Activated CD4-positive, alpha-beta T cell treated with anti-CD3 and anti-CD28 coated beads, Interleukin-2, amount 10 ng/mL, durations not matched to agents 7 days and 5 days (primary cell): ENCODE measurements around the gene SUPT7L. TPM values are rescaled to one million over a fixed set of nuclear protein-coding genes. Genes with fewer than 3 reads are reported as not detected.
"Not testable (repeated sequence)": the region's sequence is repeated elsewhere in the genome, so short reads cannot be mapped to it uniquely, and the experiment has no call there.

Experiments used
- CTCF ChIA-PET: fragments of 350-600 bp; sonication (Branson Sonifier 250); formaldehyde crosslinking; loops from one replicate; lab custom pipeline; 2021; ENCODE audit warnings: antibody characterized with exemption; lab: Charles Lee
- POLR2A ChIA-PET: fragments of 350-600 bp; sonication (Branson Sonifier 250); formaldehyde crosslinking; loops from one replicate; lab custom pipeline; 2021; ENCODE audit warnings: antibody characterized with exemption; lab: Charles Lee
- DNase-seq: peaks from one replicate; pipeline ENCODE4 v3.0.0-alpha.2; 2020
- H3K27ac Mint-ChIP-seq: one replicate; pipeline ENCODE4 v1.8.0; 2021; ENCODE audit warnings: mild to moderate bottlenecking, moderate library complexity, mixed read lengths
- H3K27me3 Mint-ChIP-seq: one replicate; pipeline ENCODE4 v1.8.0; 2021; ENCODE audit warnings: mixed read lengths
- H3K36me3 Mint-ChIP-seq: one replicate; pipeline ENCODE4 v1.8.0; 2021; ENCODE audit warnings: low read depth, mixed read lengths
- H3K4me1 Mint-ChIP-seq: one replicate; pipeline ENCODE4 v1.8.0; 2021; ENCODE audit warnings: mixed read lengths
- H3K4me3 Mint-ChIP-seq: one replicate; pipeline ENCODE4 v1.8.0; 2021; ENCODE audit warnings: mild to moderate bottlenecking, moderate library complexity, mixed read lengths
- H3K9me3 Mint-ChIP-seq: one replicate; pipeline ENCODE4 v1.8.0; 2021; ENCODE audit warnings: mixed read lengths
- total RNA-seq, 2 experiments: library from RNA; stranded (reverse); gene quantifications; one replicate each; pipeline ENCODE4 v1.2.3, GENCODE V29; 2021

Gene SUPT7L
- total RNA-seq, 2 experiments from 2014 or later, result 34.5 to 36.2 TPM

DNA sequence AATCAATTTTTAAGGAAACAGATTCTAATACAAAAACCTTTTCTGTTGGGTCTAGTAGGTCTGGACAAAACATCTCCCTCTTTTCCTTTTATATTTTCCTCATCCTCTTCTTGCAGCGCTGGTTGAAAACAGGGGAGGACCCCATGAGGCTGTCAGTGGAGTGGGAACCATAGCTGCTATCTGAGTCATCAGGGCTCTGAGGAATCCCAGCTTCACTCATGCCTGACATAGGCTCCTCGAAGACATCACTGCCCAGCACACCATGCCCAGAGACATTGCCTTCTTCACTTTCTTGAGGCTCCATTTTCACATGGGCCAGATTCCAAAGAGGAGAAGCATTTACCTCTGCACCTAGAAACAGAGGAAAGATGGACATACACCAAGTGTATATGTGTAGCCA lies 10.0 kb downstream of the SUPT7L start:
- Mint-ChIP-seq H3K9me3 (no peaks in the 10 kb centered on the region), H3K27me3 (no peaks in the 10 kb centered on the region), H3K27ac (no peak overlapping the region), H3K4me3 (no peak overlapping the region), H3K36me3 (peaks cover 48% of the 10 kb centered on the region), H3K4me1 (peaks cover 2% of the 10 kb centered on the region)
- POLR2A ChIA-PET, result no interaction called here
- CTCF ChIA-PET, result interaction anchor here (1.1 to 3.1 kb wide), 2 partner anchors 13 to 20 kb away, joined by 3 to 9 read pairs; no protein-coding TSS in a partner anchor
- no peak for DNase-seq

DNA sequence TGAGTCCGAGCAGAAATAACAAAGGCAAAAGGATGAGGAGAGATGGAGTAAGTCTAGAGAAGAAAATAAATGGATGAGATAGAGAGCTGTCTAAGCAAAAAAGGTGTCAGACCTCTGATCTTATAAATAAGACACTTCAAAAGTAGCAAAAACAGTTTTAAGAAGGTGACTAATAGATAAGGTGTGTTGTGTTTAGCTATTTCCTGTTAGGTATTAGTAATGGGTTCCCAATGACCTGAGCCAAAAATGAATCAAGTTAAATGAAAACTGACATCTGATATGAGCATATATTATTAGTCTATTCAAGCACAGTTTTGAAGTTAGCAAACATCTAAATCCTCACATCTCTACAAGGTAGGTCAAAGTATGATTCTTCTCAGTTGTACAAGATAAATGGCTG lies 10.6 kb downstream of the SUPT7L start:
- Mint-ChIP-seq H3K36me3 (peaks cover 54% of the 10 kb centered on the region), H3K4me3 (no peak overlapping the region), H3K4me1 (peaks cover 2% of the 10 kb centered on the region), H3K9me3 (no peaks in the 10 kb centered on the region), H3K27me3 (no peaks in the 10 kb centered on the region), H3K27ac (no peak overlapping the region)
- DNase-seq, result no peak
- ChIA-PET CTCF (no interaction called here), POLR2A (no interaction called here)

DNA sequence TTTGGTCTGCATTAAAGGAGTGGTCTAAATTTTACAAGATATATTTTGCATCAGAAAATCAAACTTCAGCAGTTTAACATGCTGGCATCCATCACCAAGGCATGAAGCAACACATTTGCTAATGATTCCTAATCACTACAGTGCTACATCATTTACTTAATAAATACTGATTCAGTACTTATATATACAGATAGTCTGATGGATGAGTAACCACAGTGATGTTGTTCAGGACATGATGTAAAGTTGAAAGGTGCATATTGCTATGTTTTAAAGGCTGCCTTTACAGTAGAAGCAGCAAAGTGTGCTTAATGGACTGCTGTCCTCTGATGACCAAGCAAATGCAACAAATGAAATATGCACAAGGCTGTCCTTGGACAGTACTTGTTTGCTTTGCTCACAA lies 11.1 kb downstream of the SUPT7L start:
- H3K36me3 Mint-ChIP-seq, result peaks cover 58% of the 10 kb centered on the region
- no peak overlapping the region for H3K27ac Mint-ChIP-seq
- H3K4me1 Mint-ChIP-seq, result peaks cover 2% of the 10 kb centered on the region
- DNase-seq, result no peak
- no peaks in the 10 kb centered on the region for H3K27me3 Mint-ChIP-seq
- CTCF ChIA-PET, result interaction anchor here (1.2 kb wide), 1 partner anchor 31 kb away, joined by 4 read pairs; no protein-coding TSS in a partner anchor
- H3K9me3 Mint-ChIP-seq, result no peaks in the 10 kb centered on the region
- H3K4me3 Mint-ChIP-seq, result no peak overlapping the region
- POLR2A ChIA-PET, result no interaction called here

DNA sequence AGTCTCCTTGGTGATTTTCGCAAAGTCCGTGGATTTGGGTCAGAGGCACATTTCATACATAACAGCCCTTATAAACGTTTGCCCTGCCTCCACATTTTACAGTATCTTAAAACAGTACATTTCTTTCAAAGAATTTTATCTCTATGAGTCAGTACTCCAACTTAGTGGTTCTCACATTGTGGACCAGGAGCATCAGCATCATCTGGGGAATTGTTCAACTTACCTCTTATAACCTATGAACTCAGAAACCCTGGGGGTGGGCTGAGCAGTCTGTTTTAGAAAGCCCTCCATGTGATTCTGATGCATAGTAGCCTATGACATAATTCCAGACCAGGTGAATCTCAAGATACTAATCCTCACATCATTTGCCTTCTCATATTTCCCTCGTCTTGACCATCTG lies 12.4 kb downstream of the SUPT7L start:
- H3K4me3 Mint-ChIP-seq, result no peak overlapping the region
- H3K27me3 Mint-ChIP-seq, result no peaks in the 10 kb centered on the region
- H3K4me1 Mint-ChIP-seq, result peaks cover 2% of the 10 kb centered on the region
- DNase-seq, result no peak
- peaks cover 58% of the 10 kb centered on the region for H3K36me3 Mint-ChIP-seq
- POLR2A ChIA-PET, result no interaction called here
- H3K9me3 Mint-ChIP-seq, result no peaks in the 10 kb centered on the region
- H3K27ac Mint-ChIP-seq, result no peak overlapping the region
- CTCF ChIA-PET, result interaction anchor here (1.1 to 1.2 kb wide), 2 partner anchors 32 to 33 kb away, joined by 3 to 4 read pairs; no protein-coding TSS in a partner anchor

DNA sequence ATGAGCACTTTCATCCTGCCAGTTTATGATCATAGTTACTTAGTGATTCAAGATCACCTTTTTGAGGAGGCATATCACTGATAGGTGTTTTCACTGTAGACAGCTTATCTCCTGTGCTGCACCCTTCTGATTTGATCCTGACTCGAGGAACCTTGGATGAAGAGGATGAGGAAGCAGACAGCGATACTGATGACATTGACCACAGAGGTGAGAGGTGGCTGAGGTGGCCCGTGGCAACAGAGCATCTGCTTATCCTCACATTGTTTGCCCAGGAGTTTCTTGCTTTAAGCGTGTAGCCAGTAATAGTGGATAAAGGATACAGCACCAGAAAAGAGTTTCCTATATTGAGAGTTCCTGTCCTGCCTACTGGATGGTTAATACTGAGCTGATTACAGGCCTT lies 15.7 kb downstream of the SUPT7L start:
- ChIA-PET CTCF (interaction anchor here (0.5 to 3.5 kb wide), 4 partner anchors 8 to 55 kb away, joined by 3 to 19 read pairs (median 4); no protein-coding TSS in a partner anchor), POLR2A (no interaction called here)
- no peak for DNase-seq
- H3K27ac Mint-ChIP-seq, result no peak overlapping the region
- no peaks in the 10 kb centered on the region for H3K9me3 Mint-ChIP-seq
- no peaks in the 10 kb centered on the region for H3K27me3 Mint-ChIP-seq
- H3K36me3 Mint-ChIP-seq, result peaks cover 40% of the 10 kb centered on the region
- no peak overlapping the region for H3K4me3 Mint-ChIP-seq
- H3K4me1 Mint-ChIP-seq, result no peaks in the 10 kb centered on the region

DNA sequence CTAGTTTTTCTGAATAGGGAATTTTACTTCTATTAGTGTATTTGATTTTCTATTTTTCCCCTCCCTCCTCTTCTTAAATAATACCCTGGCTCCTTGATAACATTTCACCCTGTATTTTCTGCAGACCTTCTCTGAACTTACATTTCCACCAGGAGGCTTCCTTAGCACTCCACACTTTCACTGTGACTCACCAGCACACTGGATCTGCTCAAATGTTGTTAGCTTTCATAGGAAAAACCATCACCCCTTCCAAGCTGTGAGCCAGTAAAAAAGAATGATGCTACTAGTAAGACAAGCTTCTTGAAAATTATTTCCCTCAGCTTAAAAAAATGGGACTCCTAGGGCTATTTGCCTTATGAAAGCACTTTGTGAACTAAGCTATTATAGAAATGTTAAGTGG lies 16.1 kb downstream of the SUPT7L start:
- Mint-ChIP-seq H3K4me1 (no peaks in the 10 kb centered on the region), H3K4me3 (no peak overlapping the region), H3K27ac (no peak overlapping the region), H3K36me3 (peaks cover 39% of the 10 kb centered on the region), H3K27me3 (no peaks in the 10 kb centered on the region), H3K9me3 (no peaks in the 10 kb centered on the region)
- ChIA-PET CTCF (interaction anchor here (0.5 to 3.5 kb wide), 4 partner anchors 9 to 55 kb away, joined by 3 to 19 read pairs (median 4); partner anchors contain the start of genes CCDC121 and GPN1), POLR2A (no interaction called here)
- no peak for DNase-seq

DNA sequence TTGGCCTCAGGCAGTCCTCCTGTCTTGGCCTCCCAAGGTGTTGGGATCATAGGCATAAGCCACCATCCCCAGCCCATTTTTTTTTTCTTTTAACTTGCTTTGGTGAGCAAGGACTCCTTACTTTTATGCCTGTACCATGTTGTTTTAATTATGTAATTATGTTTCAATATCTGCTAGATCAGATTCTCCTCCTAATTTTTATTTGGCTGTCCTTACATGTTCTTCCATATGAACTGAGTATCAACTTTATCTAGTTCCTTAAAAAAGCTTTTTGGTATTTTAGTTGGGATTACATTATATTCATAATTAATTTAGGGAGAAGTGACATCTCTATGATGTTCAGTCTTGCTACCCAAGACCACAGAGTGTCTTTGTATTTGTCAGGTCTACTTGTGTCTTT lies 18.2 kb downstream of the SUPT7L start:
- DNase-seq, result no peak
- no peak overlapping the region for H3K27ac Mint-ChIP-seq
- no peak overlapping the region for H3K4me3 Mint-ChIP-seq
- no peaks in the 10 kb centered on the region for H3K9me3 Mint-ChIP-seq
- peaks cover 42% of the 10 kb centered on the region for H3K36me3 Mint-ChIP-seq
- POLR2A ChIA-PET, result no interaction called here
- H3K4me1 Mint-ChIP-seq, result no peaks in the 10 kb centered on the region
- no peaks in the 10 kb centered on the region for H3K27me3 Mint-ChIP-seq
- CTCF ChIA-PET, result interaction anchor here (0.7 to 3.5 kb wide), 4 partner anchors 17 to 232 kb away, joined by 3 to 19 read pairs (median 4); partner anchors contain the start of genes CCDC121 and GPN1

DNA sequence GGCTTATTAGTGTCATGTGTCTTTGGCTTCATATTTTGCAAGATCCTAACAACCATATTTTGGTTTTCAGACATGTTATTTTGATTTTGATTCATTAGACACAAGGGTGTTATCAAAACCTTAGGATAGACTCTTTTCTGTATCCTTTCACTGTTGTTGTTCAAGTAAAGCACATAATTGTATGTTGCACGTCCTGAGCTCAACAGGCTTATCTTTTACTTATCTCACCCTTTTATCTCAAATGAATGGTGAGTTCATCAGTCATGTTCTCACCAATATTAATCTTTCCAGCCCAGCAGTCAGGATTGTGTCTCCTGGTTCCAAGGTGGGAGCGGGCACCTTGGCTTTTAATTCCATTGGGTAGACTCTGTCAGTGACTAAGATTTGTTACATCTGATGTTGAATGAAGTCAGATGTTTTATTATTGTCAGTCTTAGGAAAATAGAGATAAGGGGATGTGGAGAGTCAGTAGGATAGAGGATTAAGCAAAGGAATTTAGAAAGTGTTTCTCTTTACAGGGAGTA lies 22.6 kb downstream of the SUPT7L start:
- H3K27ac Mint-ChIP-seq, result no peak overlapping the region
- H3K27me3 Mint-ChIP-seq, result no peaks in the 10 kb centered on the region
- ChIA-PET POLR2A (no interaction called here), CTCF (interaction anchor here (3.4 kb wide), 1 partner anchor 43 kb away, joined by 8 read pairs; no protein-coding TSS in a partner anchor)
- no peak for DNase-seq
- H3K4me1 Mint-ChIP-seq, result peaks cover 20% of the 10 kb centered on the region
- H3K36me3 Mint-ChIP-seq, result peaks cover 45% of the 10 kb centered on the region
- no peaks in the 10 kb centered on the region for H3K9me3 Mint-ChIP-seq
- H3K4me3 Mint-ChIP-seq, result no peak overlapping the region

DNA sequence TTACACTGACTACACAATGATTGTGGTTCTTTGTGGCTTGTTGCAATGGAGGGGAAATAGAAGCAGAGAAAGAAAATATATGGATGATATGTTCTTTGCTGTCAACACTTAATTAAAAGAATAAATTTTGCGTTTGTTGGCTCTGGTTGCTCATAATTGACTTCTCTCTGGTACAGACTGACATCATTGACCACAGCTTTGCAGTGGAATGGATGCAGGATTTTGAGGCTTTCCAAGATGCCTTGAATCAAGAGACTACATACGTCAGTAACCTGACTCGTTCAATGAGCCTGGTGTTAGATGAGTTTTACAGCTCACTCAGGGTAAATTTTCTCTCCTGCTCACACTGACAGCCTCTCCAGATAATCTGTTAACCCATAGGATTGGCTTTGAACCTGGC lies 24.7 kb downstream of the SUPT7L start:
- Mint-ChIP-seq H3K27me3 (no peaks in the 10 kb centered on the region), H3K4me1 (peaks cover 27% of the 10 kb centered on the region), H3K27ac (peak overlapping the region; percentile 75), H3K4me3 (no peak overlapping the region), H3K36me3 (peaks cover 56% of the 10 kb centered on the region), H3K9me3 (no peaks in the 10 kb centered on the region)
- POLR2A ChIA-PET, result interaction anchor here (0.7 kb wide), 1 partner anchor 16 kb away, joined by 5 read pairs; no protein-coding TSS in a partner anchor
- no peak for DNase-seq
- CTCF ChIA-PET, result interaction anchor here (2.4 to 3.4 kb wide), 2 partner anchors 10 to 45 kb away, joined by 6 to 8 read pairs; partner anchors contain the start of genes CCDC121 and GPN1

DNA sequence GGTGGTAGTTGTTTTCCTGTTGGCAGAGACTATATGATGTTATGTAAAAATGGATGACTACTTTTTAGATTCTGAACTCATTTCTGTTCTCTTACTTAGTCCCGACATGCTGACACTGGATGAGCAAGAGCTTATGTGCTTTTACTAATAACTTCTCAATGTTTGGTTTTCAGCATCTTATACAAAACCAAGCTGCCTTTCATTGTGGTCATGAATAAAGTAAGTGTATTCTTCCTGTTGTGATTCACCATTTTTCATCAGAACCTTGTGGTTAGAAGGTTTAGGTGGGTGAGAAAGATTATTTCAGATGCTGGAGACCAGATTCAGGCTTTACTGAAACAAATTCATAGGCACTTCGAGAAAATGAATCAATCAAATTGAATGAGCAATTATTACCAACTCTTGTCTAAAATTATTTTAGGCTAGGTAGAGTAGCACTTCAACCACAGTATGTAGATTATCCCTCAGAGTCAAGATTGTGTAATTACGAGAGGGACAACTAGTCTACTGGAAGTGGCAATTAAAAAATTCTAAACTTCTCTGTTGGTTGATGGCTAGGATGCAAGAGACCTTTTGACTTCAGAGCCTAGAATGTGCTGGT lies 25.3 kb downstream of the SUPT7L start:
- Mint-ChIP-seq H3K4me3 (no peak overlapping the region), H3K27me3 (no peaks in the 10 kb centered on the region), H3K36me3 (peaks cover 58% of the 10 kb centered on the region), H3K9me3 (no peaks in the 10 kb centered on the region), H3K4me1 (peaks cover 27% of the 10 kb centered on the region), H3K27ac (peak overlapping the region; percentile 75)
- ChIA-PET POLR2A (interaction anchor here (0.6 kb wide), 1 partner anchor 9 kb away, joined by 3 read pairs; the partner anchor contains the start of genes CCDC121 and GPN1), CTCF (interaction anchor here (0.9 to 2.4 kb wide), 2 partner anchors 10 kb away, joined by 4 to 6 read pairs; partner anchors contain the start of genes CCDC121 and GPN1)
- DNase-seq, result no peak

DNA sequence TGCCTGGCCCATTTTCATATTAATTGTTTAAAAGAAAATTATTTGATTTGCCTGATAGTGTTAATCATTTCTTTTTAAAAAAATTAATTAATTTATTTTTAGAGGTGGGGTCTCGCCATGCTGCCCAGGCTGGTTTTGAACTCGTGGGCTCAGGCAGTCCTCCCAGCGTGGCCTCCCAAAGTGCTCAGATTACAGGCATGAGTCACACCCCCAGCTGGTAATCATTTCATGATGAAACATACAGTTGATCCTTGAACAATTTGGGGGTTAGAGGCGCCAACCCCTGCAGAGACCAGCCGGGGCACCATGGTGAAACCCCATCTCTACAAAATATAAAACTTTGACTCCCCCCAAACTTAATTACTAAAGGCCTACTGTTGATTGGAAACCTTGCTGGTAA lies 26.6 kb downstream of the SUPT7L start:
- peaks cover 34% of the 10 kb centered on the region for H3K4me1 Mint-ChIP-seq

DNA sequence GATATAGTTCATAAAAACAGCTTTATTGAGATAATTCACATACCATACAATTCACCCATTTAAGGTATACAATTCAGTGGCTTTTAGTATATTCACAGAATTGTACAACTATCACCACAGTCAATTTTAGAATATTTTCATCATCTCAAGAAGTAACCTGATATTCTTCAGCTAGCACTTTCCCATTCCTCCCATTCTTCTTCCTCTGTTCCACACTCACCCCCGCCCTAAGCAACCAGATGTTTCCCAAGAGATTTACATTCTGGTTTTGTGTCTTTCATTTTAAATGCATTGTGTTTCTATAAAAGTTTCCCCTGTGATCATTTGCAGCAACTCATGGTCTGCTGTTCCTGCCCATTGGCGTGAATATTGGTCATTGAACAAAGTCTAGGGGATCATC lies 29.1 kb downstream of the SUPT7L start:
- DNase-seq, result no peak
- Mint-ChIP-seq H3K9me3 (no peaks in the 10 kb centered on the region), H3K27me3 (no peaks in the 10 kb centered on the region), H3K4me3 (no peak overlapping the region), H3K4me1 (peaks cover 45% of the 10 kb centered on the region), H3K27ac (no peak overlapping the region), H3K36me3 (peaks cover 62% of the 10 kb centered on the region)
- CTCF ChIA-PET, result no interaction called here
- POLR2A ChIA-PET, result no interaction called here

More for the DNA sequence above, 26.6 kb downstream of the SUPT7L start:
- ChIA-PET POLR2A (interaction anchor here (0.7 kb wide), 1 partner anchor 279 kb away, joined by 3 read pairs; no protein-coding TSS in a partner anchor), CTCF (no interaction called here)
- peaks cover 60% of the 10 kb centered on the region for H3K36me3 Mint-ChIP-seq
- no peaks in the 10 kb centered on the region for H3K9me3 Mint-ChIP-seq
- H3K27me3 Mint-ChIP-seq, result no peaks in the 10 kb centered on the region
- DNase-seq, result no peak
- H3K27ac Mint-ChIP-seq, result no peak overlapping the region
- no peak overlapping the region for H3K4me3 Mint-ChIP-seq

DNA sequence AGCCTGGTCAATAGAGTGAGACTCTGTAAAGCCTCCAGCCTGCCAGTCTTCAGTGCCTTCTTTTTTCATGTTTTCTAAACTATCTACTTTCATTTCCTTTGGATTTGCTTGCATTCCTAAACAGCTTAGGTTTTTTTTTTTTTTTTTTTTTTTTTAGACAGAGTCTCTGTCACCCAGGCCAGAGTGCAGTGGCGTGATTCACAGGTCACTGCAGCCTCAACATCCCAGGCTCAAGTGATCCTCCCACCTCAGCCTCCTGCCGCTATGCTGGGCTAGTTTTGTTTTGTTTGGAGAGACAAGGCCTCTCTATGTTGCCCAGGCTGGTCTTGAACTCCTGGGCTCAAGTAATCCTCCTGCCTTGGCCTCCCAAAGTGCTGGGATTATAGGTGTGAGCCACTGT lies 33.2 kb downstream of the SUPT7L start:
- DNase-seq, H3K9me3 Mint-ChIP-seq, CTCF ChIA-PET, H3K27ac Mint-ChIP-seq, H3K27me3 Mint-ChIP-seq, H3K4me3 Mint-ChIP-seq: not testable (repeated sequence)
- peaks cover 22% of the 10 kb centered on the region for H3K4me1 Mint-ChIP-seq
- POLR2A ChIA-PET, result interaction anchor here (0.6 kb wide), 1 partner anchor 1598 kb away, joined by 3 read pairs; no protein-coding TSS in a partner anchor
- peaks cover 35% of the 10 kb centered on the region for H3K36me3 Mint-ChIP-seq
